ENCODE measurements around the gene MCEE.

The MCEE gene

GRCh38 chr2:71082402-71083252, 47.4 kb downstream of the MCEE start:
- H3K79me2 ChIP-seq = no peaks in the 10 kb centered on the region
- no peak overlapping the region for H3K4me2 ChIP-seq (ENCODE audit: low read length)
- no peak overlapping the region for H3K27ac ChIP-seq
- H3K4me1 ChIP-seq = no peaks in the 10 kb centered on the region
- no peak overlapping the region for H3K4me3 ChIP-seq (ENCODE audit: low read depth, low read length)
- no peak overlapping the region for H3K9ac ChIP-seq
- H2AFZ ChIP-seq = no peak overlapping the region
- H3K9me3 ChIP-seq (ENCODE audit: control insufficient read depth, low read length) = no peaks in the 10 kb centered on the region
- H3K36me3 ChIP-seq (ENCODE audit: control insufficient read depth, insufficient read depth, low read length) = no peaks in the 10 kb centered on the region
- no peak for TF ChIP-seq CTCF (IDR thresholded peaks at IDR 0.05)
- no peaks in the 10 kb centered on the region for H3K27me3 ChIP-seq (ENCODE audit: control insufficient read depth, insufficient read depth, low read length)

- Histone ChIP-seq H3K36me3 (ENCODE audit: control insufficient read depth, insufficient read depth, low read length) (no peaks in the 10 kb centered on the region), H3K9ac (no peak overlapping the region), H3K27ac (no peak overlapping the region), H2AFZ (no peak overlapping the region), H3K4me1 (no peaks in the 10 kb centered on the region), H3K4me2 (ENCODE audit: low read length) (no peak overlapping the region), H3K4me3 (ENCODE audit: low read depth, low read length) (no peak overlapping the region), H3K27me3 (ENCODE audit: control insufficient read depth, insufficient read depth, low read length) (no peaks in the 10 kb centered on the region), H3K79me2 (no peaks in the 10 kb centered on the region), H3K9me3 (ENCODE audit: control insufficient read depth, low read length) (no peaks in the 10 kb centered on the region)
- TF ChIP-seq CTCF (IDR thresholded peaks at IDR 0.05) = no peak
These were observed 51.4 kb downstream of the MCEE start for GRCh38 chr2:71078624-71079023.

GRCh38 chr2:71074893-71075395, 55.1 kb downstream of the MCEE start:
- no peak overlapping the region for H3K27ac ChIP-seq
- peaks cover 18% of the 10 kb centered on the region for H3K79me2 ChIP-seq
- peaks cover 14% of the 10 kb centered on the region for H3K4me1 ChIP-seq
- no peak overlapping the region for H3K4me3 ChIP-seq (ENCODE audit: low read depth, low read length)
- no peak overlapping the region for H2AFZ ChIP-seq
- no peaks in the 10 kb centered on the region for H3K27me3 ChIP-seq (ENCODE audit: control insufficient read depth, insufficient read depth, low read length)
- H3K4me2 ChIP-seq (ENCODE audit: low read length) = no peak overlapping the region
- no peaks in the 10 kb centered on the region for H3K36me3 ChIP-seq (ENCODE audit: control insufficient read depth, insufficient read depth, low read length)
- no peaks in the 10 kb centered on the region for H3K9me3 ChIP-seq (ENCODE audit: control insufficient read depth, low read length)
- no peak for TF ChIP-seq CTCF (IDR thresholded peaks at IDR 0.05)
- no peak overlapping the region for H3K9ac ChIP-seq

- Histone ChIP-seq H3K4me2 (ENCODE audit: low read length) (no peak overlapping the region), H3K9ac (no peak overlapping the region), H3K27me3 (ENCODE audit: control insufficient read depth, insufficient read depth, low read length) (no peaks in the 10 kb centered on the region), H3K27ac (no peak overlapping the region), H3K9me3 (ENCODE audit: control insufficient read depth, low read length) (no peaks in the 10 kb centered on the region), H2AFZ (no peak overlapping the region), H3K79me2 (peaks cover 27% of the 10 kb centered on the region), H3K4me3 (ENCODE audit: low read depth, low read length) (no peak overlapping the region), H3K36me3 (ENCODE audit: control insufficient read depth, insufficient read depth, low read length) (no peaks in the 10 kb centered on the region), H3K4me1 (peaks cover 23% of the 10 kb centered on the region)
- no peak for TF ChIP-seq CTCF (IDR thresholded peaks at IDR 0.05)
These were observed 56.6 kb downstream of the MCEE start for GRCh38 chr2:71073475-71073874.

- peaks cover 27% of the 10 kb centered on the region for H3K79me2 ChIP-seq
- TF ChIP-seq CTCF (IDR thresholded peaks at IDR 0.05) = no peak
- no peak overlapping the region for H3K9ac ChIP-seq
- H2AFZ ChIP-seq = no peak overlapping the region
- no peaks in the 10 kb centered on the region for H3K27me3 ChIP-seq (ENCODE audit: control insufficient read depth, insufficient read depth, low read length)
- peaks cover 23% of the 10 kb centered on the region for H3K4me1 ChIP-seq
- no peaks in the 10 kb centered on the region for H3K36me3 ChIP-seq (ENCODE audit: control insufficient read depth, insufficient read depth, low read length)
- no peaks in the 10 kb centered on the region for H3K9me3 ChIP-seq (ENCODE audit: control insufficient read depth, low read length)
- H3K27ac ChIP-seq = peak overlapping the region; percentile 26
- no peak overlapping the region for H3K4me3 ChIP-seq (ENCODE audit: low read depth, low read length)
- H3K4me2 ChIP-seq (ENCODE audit: low read length) = peak overlapping the region; percentile 9
These were observed 57.5 kb downstream of the MCEE start for GRCh38 chr2:71072492-71072891.
